H1 (cell line): Measurements from ENCODE around the gene PCDHGB7. TPM values are rescaled to one million over a fixed set of nuclear protein-coding genes. Genes with fewer than 3 reads are reported as not detected.

Source experiments
- CTCF ChIA-PET: fragments of 300-600 bp; sonication (Branson Sonifier 250); formaldehyde crosslinking; loops from one replicate; lab custom pipeline; 2021; ENCODE audit not compliant: partially characterized antibody; lab: Charles Lee
- POLR2A ChIA-PET: fragments of 300-600 bp; sonication (Branson Sonifier 250); formaldehyde crosslinking; loops from one replicate; lab custom pipeline; 2021; ENCODE audit warnings: inconsistent platforms; ENCODE audit not compliant: partially characterized antibody; lab: Charles Lee
- DNase-seq, 2 experiments: peaks; one replicate each; pipeline versions ENCODE4 v3.0.0 to v3.0.0-alpha.2; 2010 to 2022; ENCODE audit warnings: low spot score in 2 of 2, low read depth in 1 of 2, mixed read lengths in 1 of 2
- FAIRE-seq: peaks from 2 replicates; lab custom pipeline; 2011; peaks lifted over from hg19 to GRCh38; lab: Jason Lieb, UNC
- H2AFZ ChIP-seq: 2 replicates; pipeline ENCODE4 v1.8.1; 2012; ENCODE audit warnings: low read length, inconsistent platforms
- H2AK5ac ChIP-seq: 2 replicates; pipeline ENCODE4 v1.6.1; 2013; ENCODE audit warnings: low read depth, low read length
- H2BK120ac ChIP-seq: replicated peaks from 2 replicates; pipeline ENCODE3; 2013; ENCODE audit warnings: low read depth, low read length, inconsistent platforms
- H2BK12ac ChIP-seq: 2 replicates; pipeline ENCODE4 v1.6.1; 2013; ENCODE audit warnings: low read depth, low read length
- H2BK15ac ChIP-seq: 2 replicates; pipeline ENCODE4 v1.6.1; 2013; ENCODE audit warnings: low read length
- H2BK20ac ChIP-seq: 2 replicates; pipeline ENCODE4 v1.6.1; 2013; ENCODE audit warnings: low read length
- H2BK5ac ChIP-seq: 2 replicates; pipeline ENCODE4 v1.6.1; 2013; ENCODE audit warnings: low read depth, low read length
- H3K14ac ChIP-seq: 2 replicates; pipeline ENCODE4 v1.6.1; 2013; ENCODE audit warnings: inconsistent platforms; ENCODE audit not compliant: insufficient read length
- H3K18ac ChIP-seq: 2 replicates; pipeline ENCODE4 v1.6.1; 2013; ENCODE audit warnings: low read length; ENCODE audit errors: extremely low read depth
- H3K23ac ChIP-seq: 2 replicates; pipeline ENCODE4 v1.6.1; 2013; ENCODE audit warnings: inconsistent platforms; ENCODE audit not compliant: insufficient read length
- H3K23me2 ChIP-seq: 2 replicates; pipeline ENCODE4 v1.6.1; 2013; ENCODE audit warnings: low read depth, low read length
- H3K27ac ChIP-seq: 2 replicates; pipeline ENCODE4 v1.6.1; 2011; ENCODE audit warnings: low read depth, low read length, inconsistent platforms
- H3K27me3 ChIP-seq, 4 experiments: replicated peaks in 1 of 4; 1 replicate in 1 of 4; 2 replicates in 3 of 4; pipeline versions ENCODE4 v1.6.1 to v1.8.1; 2011 to 2013; ENCODE audit warnings: low read length in 3 of 4, mild to moderate bottlenecking in 3 of 4, inconsistent platforms in 2 of 4, mixed read lengths in 2 of 4, moderate library complexity in 1 of 4; ENCODE audit not compliant: control insufficient read depth in 3 of 4, insufficient read depth in 3 of 4; ENCODE audit errors: extremely low read depth in 1 of 4
- H3K36me3 ChIP-seq, 4 experiments: 2 replicates each; pipeline versions ENCODE4 v1.6.1 to v1.8.1; 2011 to 2013; ENCODE audit warnings: mild to moderate bottlenecking in 4 of 4, low read length in 3 of 4, moderate library complexity in 2 of 4, control low read depth in 1 of 4, inconsistent platforms in 1 of 4; ENCODE audit not compliant: insufficient read depth in 4 of 4, control insufficient read depth in 2 of 4
- H3K4ac ChIP-seq: replicated peaks from 2 replicates; pipeline ENCODE3; 2013; ENCODE audit warnings: low read length, low read depth, mixed read lengths, inconsistent platforms; ENCODE audit not compliant: insufficient read length
- H3K4me1 ChIP-seq, 4 experiments: replicated peaks in 1 of 4; 1 replicate in 1 of 4; 2 replicates in 3 of 4; pipeline versions ENCODE4 v1.6.1 to v1.8.1; 2011 to 2013; ENCODE audit warnings: low read length in 3 of 4, inconsistent platforms in 2 of 4, mixed read lengths in 1 of 4; ENCODE audit not compliant: insufficient read depth in 4 of 4, control insufficient read depth in 3 of 4
- H3K4me2 ChIP-seq, 2 experiments: 2 replicates each; pipeline versions ENCODE4 v1.6.1 to v1.8.1; 2011 to 2013; ENCODE audit warnings: low read depth in 2 of 2, low read length in 2 of 2, control low read depth in 1 of 2, inconsistent platforms in 1 of 2, mild to moderate bottlenecking in 1 of 2; ENCODE audit not compliant: insufficient read depth in 1 of 2
- H3K4me3 ChIP-seq, 4 experiments: fragments of 200-600, 300-600 bp in 1 of 4; sonication (generic), shearing (Covaris generic), sonication (Bioruptor Twin) in 1 of 4; 2 replicates each; pipeline versions ENCODE4 v1.5.1 to v1.8.1; 2011 to 2016; ENCODE audit warnings: low read length in 4 of 4, low read depth in 3 of 4, control low read depth in 2 of 4, inconsistent platforms in 2 of 4, mild to moderate bottlenecking in 2 of 4, mixed read lengths in 1 of 4, moderate library complexity in 1 of 4; ENCODE audit not compliant: insufficient read depth in 2 of 4; ENCODE audit errors: extremely low read depth in 1 of 4
- H3K56ac ChIP-seq: replicated peaks from 2 replicates; pipeline ENCODE3; 2013; ENCODE audit warnings: low read depth, mild to moderate bottlenecking, mixed read lengths, low read length, inconsistent platforms; ENCODE audit not compliant: insufficient read length
- H3K79me1 ChIP-seq: 2 replicates; pipeline ENCODE4 v1.6.1; 2013; ENCODE audit warnings: low read depth, low read length, control low read depth
- H3K79me2 ChIP-seq, 2 experiments: 2 replicates each; pipeline versions ENCODE4 v1.6.1 to v1.8.1; 2012 to 2013; ENCODE audit warnings: low read length in 2 of 2, mild to moderate bottlenecking in 2 of 2, inconsistent platforms in 1 of 2; ENCODE audit not compliant: insufficient read depth in 2 of 2, control insufficient read depth in 1 of 2
- H3K9ac ChIP-seq, 4 experiments: replicated peaks in 1 of 4; 1 replicate in 1 of 4; 2 replicates in 3 of 4; pipeline versions ENCODE4 v1.6.1 to v1.8.1; 2011 to 2013; ENCODE audit warnings: low read depth in 3 of 4, low read length in 3 of 4, control low read depth in 2 of 4, mild to moderate bottlenecking in 2 of 4, moderate library complexity in 2 of 4, inconsistent platforms in 1 of 4; ENCODE audit errors: extremely low read depth in 1 of 4
- H3K9me3 ChIP-seq, 2 experiments: 2 replicates each; pipeline versions ENCODE4 v1.6.1 to v1.8.1; 2012 to 2013; ENCODE audit warnings: mild to moderate bottlenecking in 2 of 2, moderate library complexity in 2 of 2, control low read depth in 1 of 2, inconsistent platforms in 1 of 2, low read depth in 1 of 2, low read length in 1 of 2, mixed read lengths in 1 of 2; ENCODE audit not compliant: insufficient read depth in 2 of 2
- H4K20me1 ChIP-seq, 2 experiments: replicated peaks in 1 of 2; 2 replicates each; pipeline versions ENCODE3 to v1.8.1; 2011 to 2013; ENCODE audit warnings: inconsistent platforms in 2 of 2, low read length in 2 of 2, mild to moderate bottlenecking in 1 of 2; ENCODE audit not compliant: insufficient read depth in 2 of 2, control insufficient read depth in 1 of 2
- H4K5ac ChIP-seq: 2 replicates; pipeline ENCODE4 v1.6.1; 2013; ENCODE audit warnings: low read length, low read depth, mixed read lengths, inconsistent platforms; ENCODE audit not compliant: insufficient read length
- H4K8ac ChIP-seq: 2 replicates; pipeline ENCODE4 v1.8.0; 2013; ENCODE audit warnings: mild to moderate bottlenecking, moderate library complexity, low read length, inconsistent platforms; ENCODE audit not compliant: insufficient read depth; ENCODE audit errors: extremely low read depth
- H4K91ac ChIP-seq: replicated peaks from 2 replicates; pipeline ENCODE3; 2013; ENCODE audit warnings: low read length, mixed read lengths, inconsistent platforms; ENCODE audit not compliant: insufficient read length
- FOSL1 ChIP-seq: IDR thresholded peaks from 2 replicates; pipeline ENCODE4 v1.6.1; 2011; ENCODE audit warnings: mild to moderate bottlenecking, low read depth, low read length, moderate library complexity; ENCODE audit not compliant: insufficient read depth
- RNF2 ChIP-seq: fragments of 200-900, 300-1000 bp; sonication (generic); IDR thresholded peaks from 2 replicates; pipeline ENCODE4 v1.7.1; 2016; ENCODE audit warnings: borderline replicate concordance, low read depth, mild to moderate bottlenecking, antibody characterized with exemption, low read length; ENCODE audit not compliant: poor library complexity, severe bottlenecking; ENCODE audit errors: missing control alignments
- whole genome bisulfite sequencing, 2 experiments: shearing (Covaris generic) in 1 of 2; methylation state at CpG; one replicate each; pipeline versions ENCODE4 v1.1.6 to v1.1.7; 2013 to 2015; ENCODE audit warnings: low lambda C conversion rate in 2 of 2, mixed read lengths in 2 of 2, inconsistent platforms in 1 of 2, low coverage in 1 of 2, missing lambda C conversion rate in 1 of 2; ENCODE audit not compliant: insufficient replicate concordance in 2 of 2, insufficient coverage in 1 of 2, insufficient read length in 1 of 2; ENCODE audit errors: extremely low coverage in 1 of 2, missing lambda C conversion rate in 1 of 2; 5-methylcytosine and 5-hydroxymethylcytosine counted together
- polyA plus RNA-seq, 7 experiments: library from polyadenylated mRNA; depleted of rRNA in 3 of 7; stranded (reverse) in 5 of 7; unstranded in 2 of 7; fragments of >200 nt in 5 of 7; fragments of 200-250 nt in 2 of 7; gene quantifications; 1 replicate in 5 of 7; 2 replicates in 1 of 7; 4 replicates in 1 of 7; pipeline versions ENCODE4 v1.2.1 to v1.2.3, GENCODE V29; 2011 to 2013; ENCODE audit warnings: missing spikeins in 2 of 7, mixed read lengths in 2 of 7
- total RNA-seq: library from RNA; stranded (reverse); fragmentation: NEBNext Ultra II Directional; extraction: Animal tissue kit (Norgen Biotek cat#: 25700); gene quantifications from 2 replicates; pipeline ENCODE4 v1.2.1, GENCODE V29; 2021

PCDHGB7 gene
- total and polyA plus RNA-seq, 2 of the 8 experiments (the other 6 are each of a cell fraction or from before 2014, with no cell fraction given) = 4.1 to 9.5 TPM

DNA sequence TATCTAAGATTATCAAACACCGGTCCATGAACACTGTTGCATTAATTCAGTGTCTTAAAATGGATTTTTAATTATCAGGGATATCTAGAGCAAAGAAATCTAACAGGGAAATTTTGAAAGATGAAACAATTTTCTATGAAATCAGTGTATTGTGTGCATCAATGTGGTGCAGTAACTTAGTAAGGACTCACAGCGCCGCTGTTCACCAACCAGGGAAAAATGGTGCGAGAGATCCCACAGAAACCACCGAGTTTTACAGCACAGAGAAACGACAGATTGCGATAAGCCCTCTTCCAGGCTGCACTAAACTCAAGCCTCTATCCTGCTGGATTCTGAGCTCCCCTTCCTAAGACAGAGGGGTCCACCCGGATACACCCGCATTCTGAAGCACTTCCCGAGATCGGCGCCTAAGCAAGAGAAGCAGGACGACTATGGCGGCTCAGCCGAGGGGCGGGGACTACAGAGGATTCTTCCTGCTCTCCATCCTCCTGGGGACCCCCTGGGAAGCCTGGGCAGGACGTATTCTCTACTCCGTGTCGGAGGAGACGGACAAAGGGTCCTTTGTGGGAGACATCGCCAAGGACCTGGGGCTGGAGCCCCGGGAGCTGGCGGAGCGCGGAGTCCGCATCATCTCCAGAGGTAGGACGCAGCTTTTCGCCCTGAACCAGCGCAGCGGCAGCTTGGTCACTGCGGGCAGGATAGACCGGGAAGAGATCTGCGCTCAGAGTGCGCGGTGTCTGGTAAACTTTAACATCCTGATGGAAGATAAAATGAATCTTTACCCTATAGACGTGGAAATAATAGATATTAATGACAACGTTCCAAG, 34.8 kb upstream of the PCDHGB7 start, which contains the start of gene PCDHGA7:
TSS of gene PCDHGA7 (plus strand) at position 274 of the 826 bp plus-strand sequence. CDS start at position 432, 158 bp downstream.
- Histone ChIP-seq H3K4ac (no peak within 1 kb of the TSS), H4K5ac (no peak within 1 kb of the TSS), H3K23ac (no peak within 1 kb of the TSS), H4K91ac (no peak within 1 kb of the TSS), H2BK12ac (no peak within 1 kb of the TSS), H3K36me3 (no peaks in the 10 kb centered on the region; a peak in 1 of 8 replicates), H3K4me2 (no peak within 1 kb of the TSS), H3K27me3 (no peaks in the 10 kb centered on the region), H3K14ac (no peak within 1 kb of the TSS), H3K79me2 (no peaks in the 10 kb centered on the region), H3K56ac (no peak within 1 kb of the TSS), H3K9ac (no peak within 1 kb of the TSS), H4K20me1 (no peaks in the 10 kb centered on the region), H2BK15ac (no peak within 1 kb of the TSS), H4K8ac (no peak within 1 kb of the TSS; the same call in 1 of the 2 replicates), H2AFZ (no peak within 1 kb of the TSS), H3K23me2 (no peaks in the 10 kb centered on the region; the same call in 1 of the 2 replicates), H3K27ac (no peak within 1 kb of the TSS), H2BK120ac (no peak within 1 kb of the TSS), H2BK5ac (no peak within 1 kb of the TSS), H3K4me1 (no peaks in the 10 kb centered on the region), H2AK5ac (no peak within 1 kb of the TSS), H2BK20ac (no peak within 1 kb of the TSS), H3K9me3 (peaks cover 22 to 26% of the 10 kb centered on the region in 2 experiments), H3K18ac (no peak within 1 kb of the TSS), H3K79me1 (no peaks in the 10 kb centered on the region), H3K4me3 (no peak within 1 kb of the TSS)
- FAIRE-seq (no peak), DNase-seq (no peak)
- WGBS, 2 experiments = 95% methylated on average over 37 of the region's 37 CpGs; no CpG with 5 or more reads in 1 of the 2 experiments
- CTCF ChIA-PET = interaction anchor here (0.7 to 1.0 kb wide), 3 partner anchors 27 to 160 kb away, joined by 3 to 4 read pairs (median 3); partner anchors contain the start of gene PCDHB14
- POLR2A ChIA-PET = no interaction called here
- no peak for TF ChIP-seq FOSL1
- no peak for TF ChIP-seq RNF2
